ENCODE results near the gene THAP11. TPM values are rescaled to one million over a fixed set of nuclear protein-coding genes. Genes with fewer than 3 reads are reported as not detected.

THAP11 gene
- total RNA-seq (100 to 1,000 TPM in 1 of 5 donors, 10 to 100 TPM in 4; 12.5 to 109 (median 53.9) TPM), polyA plus RNA-seq (10 to 100 TPM; 15.8 to 25.7 (median 18.7) TPM)
- long read RNA-seq, donor 1, transcript THAP11-201 (1 exons, 2,114 nt): major isoform, 21 of 21 reads
- long read RNA-seq, donor 1, partial matches to known transcripts: 0 of 21 reads
- long read RNA-seq, donor 1, other reads (novel, unspliced or antisense): 0 of 21 reads
- long read RNA-seq, donor 2, transcript THAP11-201 (1 exons, 2,114 nt): major isoform, 19 of 19 reads
- long read RNA-seq, donor 2, partial matches to known transcripts: 0 of 19 reads
- long read RNA-seq, donor 2, other reads (novel, unspliced or antisense): 0 of 19 reads
- long read RNA-seq, donor 3, transcript THAP11-201 (1 exons, 2,114 nt): major isoform, 11 of 11 reads
- long read RNA-seq, donor 3, partial matches to known transcripts: 0 of 11 reads
- long read RNA-seq, donor 3, other reads (novel, unspliced or antisense): 0 of 11 reads
- long read RNA-seq, donor 4, partial matches to known transcripts: 0 of 3 reads
- long read RNA-seq, donor 4, other reads (novel, unspliced or antisense): 0 of 3 reads
- long read RNA-seq, donor 5, transcript THAP11-201 (1 exons, 2,114 nt): major isoform, 46 of 46 reads
- long read RNA-seq, donor 5, partial matches to known transcripts: 0 of 46 reads
- long read RNA-seq, donor 5, other reads (novel, unspliced or antisense): 0 of 46 reads
- long read RNA-seq, donor 6, transcript THAP11-201 (1 exons, 2,114 nt): major isoform, 45 of 45 reads
- long read RNA-seq, donor 6, partial matches to known transcripts: 0 of 45 reads
- long read RNA-seq, donor 6, other reads (novel, unspliced or antisense): 0 of 45 reads
- long read RNA-seq, donor 7, transcript THAP11-201 (1 exons, 2,114 nt): major isoform, 31 of 31 reads
- long read RNA-seq, donor 7, partial matches to known transcripts: 0 of 31 reads
- long read RNA-seq, donor 7, other reads (novel, unspliced or antisense): 0 of 31 reads
- long read RNA-seq, donor 8, transcript THAP11-201 (1 exons, 2,114 nt): major isoform, 28 of 28 reads
- long read RNA-seq, donor 8, partial matches to known transcripts: 0 of 28 reads
- long read RNA-seq, donor 8, other reads (novel, unspliced or antisense): 0 of 28 reads
- long read RNA-seq, donor 9, transcript THAP11-201 (1 exons, 2,114 nt): major isoform, 29 of 29 reads
- long read RNA-seq, donor 9, partial matches to known transcripts: 0 of 29 reads
- long read RNA-seq, donor 9, other reads (novel, unspliced or antisense): 0 of 29 reads
- long read RNA-seq, donor 10, transcript THAP11-201 (1 exons, 2,114 nt): major isoform, 10 of 10 reads
- long read RNA-seq, donor 10, partial matches to known transcripts: 0 of 10 reads
- long read RNA-seq, donor 10, other reads (novel, unspliced or antisense): 0 of 10 reads

DNA sequence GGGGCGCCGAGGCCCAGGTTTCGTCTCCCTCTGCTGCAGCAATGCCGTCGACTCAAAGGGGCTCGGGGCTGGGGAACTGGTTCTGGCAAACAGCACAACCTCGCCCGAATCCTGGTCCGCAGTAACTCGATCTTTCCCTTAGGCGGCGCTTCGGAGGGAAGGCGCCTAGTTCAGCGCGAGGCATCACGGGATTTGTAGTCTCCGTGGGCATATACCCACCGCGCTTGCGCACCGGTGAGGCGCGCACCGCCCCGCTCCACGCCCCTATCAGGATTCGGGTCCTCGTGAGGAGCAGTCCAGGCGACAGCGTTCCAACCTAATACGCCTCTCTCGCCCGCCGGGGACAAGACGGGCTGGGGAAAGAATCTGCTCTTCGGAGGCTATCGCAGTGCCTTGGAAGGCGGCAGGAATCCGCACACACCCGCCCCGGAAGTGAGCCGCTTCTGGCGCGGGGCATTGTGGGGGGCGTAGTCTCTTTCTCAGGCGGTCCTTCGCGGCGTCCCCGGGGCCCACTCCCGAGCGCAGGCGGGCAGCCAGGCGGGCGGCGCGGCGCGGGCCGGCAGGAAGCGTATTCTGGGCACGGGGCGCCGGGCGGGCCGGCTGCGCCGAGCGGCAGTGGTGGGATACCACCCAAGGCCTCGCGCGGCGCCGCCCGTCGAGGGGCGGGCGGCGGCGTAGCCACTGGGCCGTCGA is at the start of gene THAP11:
THAP11 (plus strand) TSS at position 505 of the 693 bp plus-strand sequence. CDS start 235 bp downstream, outside the sequence.
- no peaks in the 10 kb centered on the region for H3K27me3 ChIP-seq
- no peaks in the 10 kb centered on the region for H3K9me3 ChIP-seq
- H3K4me1 ChIP-seq: peaks cover 31 to 47% (median 45%) of the 10 kb centered on the region in 4 donors
- peak within 1 kb of the TSS; percentile 65 to 81 (median 78) for H3K4me3 ChIP-seq
- TF ChIP-seq POLR2A (IDR thresholded peaks at IDR 0.05): no peak
- TF ChIP-seq, protein P1, sequence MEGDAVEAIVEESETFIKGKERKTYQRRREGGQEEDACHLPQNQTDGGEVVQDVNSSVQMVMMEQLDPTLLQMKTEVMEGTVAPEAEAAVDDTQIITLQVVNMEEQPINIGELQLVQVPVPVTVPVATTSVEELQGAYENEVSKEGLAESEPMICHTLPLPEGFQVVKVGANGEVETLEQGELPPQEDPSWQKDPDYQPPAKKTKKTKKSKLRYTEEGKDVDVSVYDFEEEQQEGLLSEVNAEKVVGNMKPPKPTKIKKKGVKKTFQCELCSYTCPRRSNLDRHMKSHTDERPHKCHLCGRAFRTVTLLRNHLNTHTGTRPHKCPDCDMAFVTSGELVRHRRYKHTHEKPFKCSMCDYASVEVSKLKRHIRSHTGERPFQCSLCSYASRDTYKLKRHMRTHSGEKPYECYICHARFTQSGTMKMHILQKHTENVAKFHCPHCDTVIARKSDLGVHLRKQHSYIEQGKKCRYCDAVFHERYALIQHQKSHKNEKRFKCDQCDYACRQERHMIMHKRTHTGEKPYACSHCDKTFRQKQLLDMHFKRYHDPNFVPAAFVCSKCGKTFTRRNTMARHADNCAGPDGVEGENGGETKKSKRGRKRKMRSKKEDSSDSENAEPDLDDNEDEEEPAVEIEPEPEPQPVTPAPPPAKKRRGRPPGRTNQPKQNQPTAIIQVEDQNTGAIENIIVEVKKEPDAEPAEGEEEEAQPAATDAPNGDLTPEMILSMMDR (IDR thresholded peaks at IDR 0.05): peak in 5 of 7 experiments; percentile 83 to 95 (median 90)
- peak; percentile 19 to 78 (median 68) for TF ChIP-seq POLR2AphosphoS5 (IDR thresholded peaks at IDR 0.05)
- TF ChIP-seq EP300 (IDR thresholded peaks at IDR 0.05): no peak
- DNase-seq: peak; percentile 96 to 98
- H3K27ac ChIP-seq: peak within 1 kb of the TSS; percentile 98 to 100 (median 99)
- H3K36me3 ChIP-seq: no peaks in the 10 kb centered on the region
- intact Hi-C loops (cut with DNase I; ENCODE audit: low total_unique reads): no loop called here
- WGBS, 5 donors: 0% methylated on average over 10 to 83 of the region's 83 CpGs

DNA sequence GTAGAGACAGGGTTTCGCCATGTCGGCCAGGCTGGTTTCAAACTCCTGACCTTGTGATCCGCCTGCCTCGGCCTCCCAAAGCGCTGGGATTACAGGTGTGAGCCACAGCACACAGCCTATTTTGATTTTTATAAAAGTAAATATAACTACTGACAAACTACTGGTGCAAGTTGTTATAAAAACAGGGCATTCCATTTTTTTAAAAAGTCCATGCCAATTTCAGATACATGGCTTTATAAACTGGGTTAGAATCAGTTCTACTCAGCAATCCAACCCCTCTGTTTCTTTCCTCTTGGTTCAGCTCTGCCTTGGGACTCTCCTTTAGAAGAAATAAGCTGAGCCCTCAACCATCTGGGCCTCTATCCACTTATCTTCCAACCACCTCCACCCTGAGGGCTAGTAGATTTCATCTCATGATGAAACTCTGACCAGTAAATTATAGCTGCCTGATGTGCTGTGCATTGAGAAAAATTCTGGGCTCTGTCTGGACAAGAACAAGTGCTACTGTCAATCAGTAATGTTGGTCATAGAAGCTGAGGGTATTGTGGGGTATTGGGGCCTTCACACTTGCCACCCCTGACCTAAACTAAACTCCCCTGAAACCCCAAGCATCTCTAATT is 45.9 kb upstream of the THAP11 start:
- H3K4me1 ChIP-seq: peaks cover 0 to 12% (median 6%) of the 10 kb centered on the region in 4 donors
- intact Hi-C loops (cut with DNase I; ENCODE audit: low total_unique reads): no loop called here
- DNase-seq: no peak
- no peaks in the 10 kb centered on the region for H3K27me3 ChIP-seq
- TF ChIP-seq EP300 (IDR thresholded peaks at IDR 0.05): no peak
- TF ChIP-seq POLR2AphosphoS5 (IDR thresholded peaks at IDR 0.05): no peak
- TF ChIP-seq, protein P1 (IDR thresholded peaks at IDR 0.05): no peak
- no peak for TF ChIP-seq POLR2A (IDR thresholded peaks at IDR 0.05)
- H3K36me3 ChIP-seq: peaks cover 4 to 46% (median 32%) of the 10 kb centered on the region in 4 donors
- no peak overlapping the region for H3K4me3 ChIP-seq
- WGBS, 5 donors: 95 to 100% (median 97%) methylated on average over 5 of the region's 5 CpGs
- no peak overlapping the region for H3K27ac ChIP-seq
- H3K9me3 ChIP-seq: no peaks in the 10 kb centered on the region

DNA sequence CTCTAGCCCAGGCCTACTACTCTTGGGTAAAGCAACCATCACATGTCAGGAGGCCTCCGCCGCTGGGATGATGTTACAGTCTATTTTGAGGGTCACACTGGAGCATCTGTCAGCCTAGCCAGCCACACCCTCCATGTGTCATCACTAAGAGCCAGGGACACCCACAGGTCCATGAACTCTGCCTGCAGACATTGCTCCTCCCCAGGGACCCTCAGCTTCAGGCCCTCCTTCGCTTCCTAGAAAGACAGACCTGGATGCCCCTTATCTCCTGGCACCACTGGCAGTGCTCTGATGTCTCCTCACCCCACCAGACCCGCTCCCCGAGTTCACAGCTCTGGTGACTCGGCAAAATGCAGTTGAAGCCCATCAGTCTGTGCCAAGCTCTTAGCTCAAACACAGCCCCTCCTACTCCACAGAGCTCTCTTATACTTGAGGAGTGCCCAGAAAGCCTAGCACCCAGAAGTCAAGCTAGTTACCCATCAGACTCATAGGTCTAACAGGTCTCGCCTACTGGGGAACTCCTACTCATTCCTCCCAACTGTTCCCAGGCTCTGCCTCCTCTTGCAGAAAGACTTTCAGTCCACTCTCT is 41.7 kb upstream of the THAP11 start:
- TF ChIP-seq EP300 (IDR thresholded peaks at IDR 0.05): no peak
- no peak for TF ChIP-seq POLR2AphosphoS5 (IDR thresholded peaks at IDR 0.05)
- TF ChIP-seq, protein P1 (IDR thresholded peaks at IDR 0.05): no peak
- TF ChIP-seq POLR2A (IDR thresholded peaks at IDR 0.05): no peak

More for the DNA sequence above, 41.7 kb upstream of the THAP11 start:
- H3K27ac ChIP-seq: no peak overlapping the region
- DNase-seq: no peak
- H3K4me3 ChIP-seq: no peak overlapping the region
- intact Hi-C loops (cut with DNase I; ENCODE audit: low total_unique reads): no loop called here
- H3K36me3 ChIP-seq: peaks cover 4 to 74% (median 60%) of the 10 kb centered on the region in 4 donors
- H3K9me3 ChIP-seq: no peaks in the 10 kb centered on the region
- 79 to 93% (median 88%) methylated on average over 7 of the region's 7 CpGs for WGBS, 5 donors
- peaks cover 8 to 48% (median 26%) of the 10 kb centered on the region in 4 donors for H3K4me1 ChIP-seq
- no peaks in the 10 kb centered on the region for H3K27me3 ChIP-seq

All from stomach (tissue), 19 donors.